Caco-2 (cell line): ENCODE measurements around the gene GTF2H3. TPM values are rescaled to one million over a fixed set of nuclear protein-coding genes. Genes with fewer than 3 reads are reported as not detected.

Experiments used
- BruUV-seq: library from RNA; stranded (reverse); fragments of 400-500 nt; replicated peaks from 2 replicates; lab custom pipeline; 2021; lab: Mats Ljungman, UMichigan
- CTCF ChIA-PET: fragments of 300-600 bp; sonication (Branson Sonifier 250); formaldehyde crosslinking; loops from one replicate; lab custom pipeline; 2022; ENCODE audit warnings: antibody characterized with exemption; lab: Charles Lee
- POLR2A ChIA-PET: fragments of 300-600 bp; sonication (Branson Sonifier 250); formaldehyde crosslinking; loops from one replicate; lab custom pipeline; 2022; ENCODE audit warnings: antibody characterized with exemption; lab: Charles Lee
- DNase-seq, 2 experiments: peaks; one replicate each; pipeline versions ENCODE4 v3.0.0 to v3.0.0-alpha.2; 2020 to 2022
- H3K27me3 ChIP-seq: replicated peaks from 2 replicates; pipeline ENCODE4 v1.6.0; 2011; ENCODE audit warnings: low read length; ENCODE audit not compliant: control insufficient read depth, insufficient read depth
- H3K36me3 ChIP-seq: 2 replicates; pipeline ENCODE4 v1.5.1; 2011; ENCODE audit warnings: low read length; ENCODE audit not compliant: control insufficient read depth, insufficient read depth
- H3K4me1 ChIP-seq: fragments of 250-450 bp; sonication (Bioruptor Pico); 2 replicates; pipeline ENCODE4 v1.5.1; 2020; ENCODE audit warnings: mild to moderate bottlenecking
- H3K4me3 ChIP-seq: 2 replicates; pipeline ENCODE4 v1.5.1; 2011; ENCODE audit warnings: low read depth, mild to moderate bottlenecking, control low read depth, low read length
- H3K9me3 ChIP-seq: fragments of 250-450 bp; sonication (Bioruptor Pico); 2 replicates; pipeline ENCODE4 v1.5.1; 2020; ENCODE audit warnings: mild to moderate bottlenecking, moderate library complexity
- H3K27ac Mint-ChIP-seq: one replicate; pipeline ENCODE4 v1.8.0; 2022; ENCODE audit warnings: mixed read lengths; ENCODE audit not compliant: unreplicated experiment
- H3K27me3 Mint-ChIP-seq: one replicate; pipeline ENCODE4 v1.8.0; 2022; ENCODE audit warnings: mixed read lengths; ENCODE audit not compliant: insufficient read depth, unreplicated experiment
- H3K36me3 Mint-ChIP-seq: one replicate; pipeline ENCODE4 v1.8.0; 2022; ENCODE audit warnings: mild to moderate bottlenecking, mixed read lengths; ENCODE audit not compliant: insufficient read depth, unreplicated experiment
- H3K4me1 Mint-ChIP-seq: one replicate; pipeline ENCODE4 v1.8.0; 2022; ENCODE audit warnings: low read depth, mixed read lengths; ENCODE audit not compliant: unreplicated experiment
- H3K4me3 Mint-ChIP-seq: one replicate; pipeline ENCODE4 v1.8.0; 2022; ENCODE audit warnings: mild to moderate bottlenecking, moderate library complexity, mixed read lengths; ENCODE audit not compliant: unreplicated experiment
- H3K9me3 Mint-ChIP-seq: one replicate; pipeline ENCODE4 v1.8.0; 2022; ENCODE audit warnings: mixed read lengths; ENCODE audit not compliant: unreplicated experiment
- CTCF ChIP-seq, 2 experiments: fragments of 200-600 bp in 1 of 2; IDR thresholded peaks; 1 replicate in 1 of 2; 2 replicates in 1 of 2; pipeline versions ENCODE4 v1.5.1 to v1.8.0; 2011 to 2022; ENCODE audit warnings: antibody characterized with exemption in 1 of 2, control low read depth in 1 of 2, inconsistent platforms in 1 of 2, low read depth in 1 of 2, low read length in 1 of 2, mild to moderate bottlenecking in 1 of 2, moderate library complexity in 1 of 2; ENCODE audit not compliant: insufficient read depth in 1 of 2, severe bottlenecking in 1 of 2, unreplicated experiment in 1 of 2
- intact Hi-C: fragments of 100-400 bp; cut with micrococcal nuclease; formaldehyde crosslinking; loops from one replicate; pipeline ENCODE4 v1.10.0; 2022; ENCODE audit not compliant: unreplicated experiment
- total RNA-seq: library from RNA; stranded (reverse); gene quantifications from 2 replicates; pipeline ENCODE4 v1.2.3, GENCODE V29; 2022

Gene GTF2H3
- total RNA-seq, 1 experiment from 2014 or later: 44.8 TPM

GRCh38 chr12:123707466-123707865 lies 73.8 kb downstream of the GTF2H3 start:
- peaks cover 17% of the 10 kb centered on the region for H3K36me3 Mint-ChIP-seq
- Histone ChIP-seq H3K4me1 (no peaks in the 10 kb centered on the region), H3K4me3 (no peak overlapping the region), H3K36me3 (no peaks in the 10 kb centered on the region), H3K9me3 (no peaks in the 10 kb centered on the region), H3K27me3 (no peaks in the 10 kb centered on the region)
- POLR2A ChIA-PET: no interaction called here
- H3K4me1 Mint-ChIP-seq: no peaks in the 10 kb centered on the region
- intact Hi-C loops: no loop called here
- no TSS peak for BruUV-seq
- H3K27me3 Mint-ChIP-seq: no peaks in the 10 kb centered on the region
- H3K9me3 Mint-ChIP-seq: no peaks in the 10 kb centered on the region
- no peak for TF ChIP-seq CTCF (IDR thresholded peaks at IDR 0.05; ENCODE audit: insufficient read depth in 1 of 2, low read depth in 1 of 2, low read length in 1 of 2, severe bottlenecking in 1 of 2, unreplicated experiment in 1 of 2)
- H3K4me3 Mint-ChIP-seq: no peak overlapping the region
- CTCF ChIA-PET: no interaction called here
- no peak overlapping the region for H3K27ac Mint-ChIP-seq
- no peak for DNase-seq

Other genes with a start within 250 kb of the GTF2H3 start
- gene KMT5A, start 249.7 kb upstream of the GTF2H3 start, total RNA-seq: 64.6 and 79.2 TPM in 2 replicates
- gene RILPL2, start 197.1 kb upstream of the GTF2H3 start, total RNA-seq: 3.1 and 3.2 TPM in 2 replicates
- gene SNRNP35, start 175.7 kb upstream of the GTF2H3 start, total RNA-seq: 22.0 and 22.7 TPM in 2 replicates
- gene RILPL1, start 100.1 kb upstream of the GTF2H3 start, total RNA-seq: 16.2 and 17.0 TPM in 2 replicates
- gene TMED2, start 49.3 kb upstream of the GTF2H3 start, total RNA-seq: 255 TPM in 2 replicates
- 45.4 and 46.3 TPM in 2 replicates for gene DDX55, start 31.7 kb upstream of the GTF2H3 start, total RNA-seq
- 56.2 and 62.1 TPM in 2 replicates for gene EIF2B1, start 143 bp upstream of the GTF2H3 start, total RNA-seq
- 7.3 TPM in 2 replicates for gene TCTN2, start 37.3 kb downstream of the GTF2H3 start, total RNA-seq
- gene ATP6V0A2, start 78.5 kb downstream of the GTF2H3 start, total RNA-seq: 36.4 and 47.1 TPM in 2 replicates
- gene DNAH10, start 128.5 kb downstream of the GTF2H3 start, total RNA-seq: 0.16 and 0.45 TPM in 2 replicates